SK-N-SH (cell line): ENCODE data around the gene RAD51B.

Source experiments
- CTCF ChIP-seq: fragments of 200-600 bp; sonication (generic); IDR thresholded peaks from 2 replicates; pipeline ENCODE4 v1.6.1; 2017; ENCODE audit warnings: antibody characterized with exemption, mild to moderate bottlenecking, moderate library complexity
- EZH2phosphoT487 ChIP-seq: fragments of 200-600 bp; sonication (generic); IDR thresholded peaks from 2 replicates; pipeline ENCODE4 v1.6.1; 2017; ENCODE audit warnings: low read depth, mixed run types, mild to moderate bottlenecking, antibody characterized with exemption, moderate library complexity, borderline replicate concordance
- FOXJ3 ChIP-seq: sonication (generic); formaldehyde crosslinking; IDR thresholded peaks from 2 replicates; pipeline ENCODE4 v1.5.1; 2020; ENCODE audit warnings: mild to moderate bottlenecking, missing genetic modification reagents
- MEF2A ChIP-seq: IDR thresholded peaks from 2 replicates; pipeline ENCODE4 v1.4.0; 2012; ENCODE audit warnings: low read depth, borderline replicate concordance
- NFIC ChIP-seq: IDR thresholded peaks from 2 replicates; pipeline ENCODE4 v1.4.0; 2012; ENCODE audit warnings: borderline replicate concordance
- POLR2AphosphoS5 ChIP-seq: IDR thresholded peaks from 2 replicates; pipeline ENCODE4 v1.6.1; 2012; ENCODE audit warnings: low read depth, low read length
- SMC3 ChIP-seq: IDR thresholded peaks from 2 replicates; pipeline ENCODE4 v1.6.1; 2012; ENCODE audit warnings: low read depth, low read length, improper control_type of control experiment
- USF2 ChIP-seq: fragments of 150-350 bp; IDR thresholded peaks from 2 replicates; pipeline ENCODE4 v1.6.1; 2017; ENCODE audit warnings: antibody characterized with exemption, low read length, low read depth, borderline replicate concordance

- TF ChIP-seq NFIC (no peak), CTCF (no peak), EZH2phosphoT487 (no peak), MEF2A (no peak), POLR2AphosphoS5 (no peak), FOXJ3 (CRISPR knock-in tag) (no peak), USF2 (no peak), SMC3 (no peak)
Measured at GRCh38 chr14:68569970-68570409, 750.4 kb downstream of the RAD51B start.
